Memory B cell (primary cell): ENCODE measurements around the gene TPCN2.
"Not testable (repeated sequence)": the region's sequence is repeated elsewhere in the genome, so short reads cannot be mapped to it uniquely, and the experiment has no call there.

Source experiments
- ATAC-seq: fragments of 150-1000 bp; cut with Tn5 transposase; 2 replicates; pipeline ENCODE4 v1.10.0; 2021; ENCODE audit warnings: low read depth, mild to moderate bottlenecking, moderate library complexity
- DNase-seq, 2 donors: peaks; one replicate each; pipeline ENCODE4 v3.0.0; 2022; ENCODE audit warnings: low spot score in 2 of 2
- H3K27ac Mint-ChIP-seq: one replicate; pipeline ENCODE4 v1.8.0; 2022; ENCODE audit warnings: mild to moderate bottlenecking, moderate library complexity, mixed read lengths
- H3K27me3 Mint-ChIP-seq: one replicate; pipeline ENCODE4 v1.8.0; 2022; ENCODE audit warnings: mixed read lengths
- H3K36me3 Mint-ChIP-seq: one replicate; pipeline ENCODE4 v1.8.0; 2022; ENCODE audit warnings: mild to moderate bottlenecking, mixed read lengths
- H3K4me1 Mint-ChIP-seq: one replicate; pipeline ENCODE4 v1.8.0; 2022; ENCODE audit warnings: mixed read lengths
- H3K4me3 Mint-ChIP-seq: one replicate; pipeline ENCODE4 v1.8.0; 2022; ENCODE audit warnings: mild to moderate bottlenecking, moderate library complexity, mixed read lengths
- H3K9me3 Mint-ChIP-seq: one replicate; pipeline ENCODE4 v1.8.0; 2022; ENCODE audit warnings: mixed read lengths

The TPCN2 gene

DNA sequence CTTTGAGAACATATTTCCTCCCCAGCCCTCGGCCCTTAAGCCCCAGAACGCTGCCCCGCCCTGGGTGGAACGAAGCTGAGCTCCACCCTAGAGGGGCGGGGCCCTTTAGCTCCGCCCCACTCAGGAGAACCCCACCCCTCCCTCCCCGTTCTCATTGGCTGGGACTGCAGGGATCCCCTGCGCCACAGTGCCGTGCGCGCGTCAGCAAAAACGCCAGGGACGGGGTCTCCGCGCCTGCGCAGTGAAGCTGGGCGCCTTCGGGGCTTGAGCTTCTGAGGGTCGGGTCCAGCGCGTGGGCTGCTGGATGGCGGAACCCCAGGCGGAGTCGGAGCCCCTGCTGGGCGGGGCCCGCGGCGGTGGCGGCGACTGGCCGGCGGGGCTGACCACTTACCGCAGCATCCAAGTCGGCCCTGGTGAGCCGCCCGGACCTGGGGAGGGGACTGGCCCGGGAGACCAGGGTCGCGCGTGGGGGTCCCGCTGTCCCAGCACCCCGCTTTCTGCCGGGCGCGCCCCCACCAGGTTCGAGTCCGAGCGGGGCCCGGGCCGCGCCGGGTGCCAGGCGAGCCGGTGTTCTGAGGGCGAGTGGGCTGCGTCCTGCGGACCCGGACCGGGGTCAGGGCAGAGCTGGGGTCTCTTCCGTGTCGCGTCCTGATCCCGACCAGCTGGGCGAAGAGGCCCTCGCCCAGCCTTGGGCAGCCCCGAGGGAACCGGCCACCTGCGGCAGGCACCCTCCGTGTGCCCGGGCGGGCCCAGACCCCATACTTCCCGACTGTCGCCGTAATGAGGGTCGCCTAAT, at the start of gene TPCN2:
Gene TPCN2, plus strand, starts transcription at position 239 of the 796 bp plus-strand sequence. Its CDS starts 66 bp downstream, at position 305.
- ATAC-seq (peak; percentile 90), DNase-seq (peak; percentile 85 to 92)
- H3K27me3 Mint-ChIP-seq: peaks cover 1% of the 10 kb centered on the region
- H3K27ac Mint-ChIP-seq: peak within 1 kb of the TSS; percentile 94
- H3K4me1 Mint-ChIP-seq: peaks cover 22% of the 10 kb centered on the region
- H3K4me3 Mint-ChIP-seq: peak within 1 kb of the TSS; percentile 85
- no peaks in the 10 kb centered on the region for H3K9me3 Mint-ChIP-seq
- no peaks in the 10 kb centered on the region for H3K36me3 Mint-ChIP-seq

DNA sequence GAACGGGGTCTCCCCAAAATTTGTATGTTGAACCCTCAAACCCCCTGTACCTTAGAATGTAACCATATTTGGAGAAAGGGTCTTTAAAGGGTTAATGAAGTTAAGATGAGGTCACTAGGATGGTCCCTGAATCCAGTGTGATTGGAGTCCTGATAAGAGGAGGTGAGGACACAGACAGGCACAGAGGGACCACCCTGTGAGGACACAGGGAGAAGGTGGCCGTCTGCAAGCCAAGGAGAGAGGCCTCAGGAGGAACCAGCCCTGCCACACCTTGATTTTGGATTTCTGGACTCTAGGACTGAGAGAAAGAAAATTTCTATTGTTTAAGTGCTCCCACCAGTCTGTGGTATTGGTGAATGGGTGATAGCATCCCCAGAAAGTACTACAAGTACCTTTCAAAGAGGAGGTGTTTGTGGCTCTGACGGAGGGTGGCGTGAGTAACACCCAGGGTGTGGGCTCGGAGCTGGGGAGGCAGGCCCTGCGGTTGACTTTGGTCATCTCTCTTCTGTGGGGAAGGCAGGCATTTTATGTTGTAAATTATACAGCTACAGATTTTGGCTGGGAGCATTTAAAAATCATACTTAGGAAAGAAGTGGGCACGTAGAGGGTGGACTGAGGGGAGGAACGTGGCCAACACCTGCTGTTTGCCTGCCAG, 49.5 kb upstream of the TPCN2 start:
- no peak overlapping the region for H3K27ac Mint-ChIP-seq
- no peak for DNase-seq
- no peak for ATAC-seq
- no peaks in the 10 kb centered on the region for H3K36me3 Mint-ChIP-seq
- H3K4me1 Mint-ChIP-seq: no peaks in the 10 kb centered on the region
- H3K4me3 Mint-ChIP-seq: no peak overlapping the region
- no peaks in the 10 kb centered on the region for H3K9me3 Mint-ChIP-seq
- H3K27me3 Mint-ChIP-seq: peaks cover 24% of the 10 kb centered on the region

DNA sequence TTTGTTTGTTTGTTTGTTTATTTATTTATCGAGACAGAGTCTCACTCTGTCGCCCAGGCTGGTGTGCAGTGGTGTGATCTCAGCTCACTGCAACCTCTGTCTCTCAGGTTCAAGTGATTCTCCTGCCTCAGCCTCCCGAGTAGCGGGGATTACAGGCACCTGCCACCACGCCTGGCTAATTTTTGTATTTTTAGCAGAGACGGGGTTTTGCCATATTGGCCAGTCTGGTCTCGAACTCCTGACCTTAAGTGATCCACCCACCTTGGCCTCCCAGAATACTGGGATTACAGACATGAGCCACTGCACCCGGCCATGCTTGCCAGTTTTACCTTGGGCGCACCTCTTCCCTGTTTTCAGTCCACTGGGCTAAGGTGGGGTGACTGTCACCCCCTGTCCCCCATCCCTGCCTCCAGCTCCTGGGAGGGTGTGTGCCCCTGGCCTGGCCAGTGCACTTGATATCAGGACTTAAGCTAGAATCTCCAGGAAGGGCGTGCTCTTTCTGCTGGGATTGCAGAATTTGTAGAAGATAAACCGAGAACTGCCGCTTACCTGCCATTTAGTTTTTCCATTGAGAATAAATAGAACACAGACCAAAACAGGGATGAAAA, 48.9 kb upstream of the TPCN2 start:
- H3K27me3 Mint-ChIP-seq: peaks cover 22% of the 10 kb centered on the region
- not testable (repeated sequence) for H3K36me3 Mint-ChIP-seq, ATAC-seq, H3K9me3 Mint-ChIP-seq, DNase-seq, H3K4me3 Mint-ChIP-seq, H3K4me1 Mint-ChIP-seq, H3K27ac Mint-ChIP-seq

DNA sequence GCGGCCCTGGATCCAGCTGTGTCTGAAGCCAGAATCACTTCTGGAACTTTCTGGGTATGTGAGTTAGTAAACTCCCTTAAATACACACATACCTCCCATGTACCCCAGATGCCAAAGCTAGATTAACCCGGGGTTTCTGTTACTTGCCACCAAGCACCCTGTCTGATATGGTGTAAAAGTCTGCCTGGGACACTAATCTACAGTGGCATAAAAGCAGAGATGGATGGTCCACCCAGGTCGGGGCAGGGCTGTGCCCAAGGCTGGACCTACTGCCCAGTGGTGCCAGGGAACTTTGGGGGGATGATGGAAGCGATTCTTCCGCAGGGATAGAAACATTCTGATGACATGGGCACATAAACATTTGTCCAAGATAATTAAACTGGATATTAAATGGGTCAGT, 48.3 kb upstream of the TPCN2 start:
- H3K4me3 Mint-ChIP-seq: no peak overlapping the region
- H3K27ac Mint-ChIP-seq: no peak overlapping the region
- ATAC-seq (no peak), DNase-seq (no peak)
- no peaks in the 10 kb centered on the region for H3K36me3 Mint-ChIP-seq
- H3K9me3 Mint-ChIP-seq: no peaks in the 10 kb centered on the region
- H3K4me1 Mint-ChIP-seq: no peaks in the 10 kb centered on the region
- peaks cover 23% of the 10 kb centered on the region for H3K27me3 Mint-ChIP-seq

DNA sequence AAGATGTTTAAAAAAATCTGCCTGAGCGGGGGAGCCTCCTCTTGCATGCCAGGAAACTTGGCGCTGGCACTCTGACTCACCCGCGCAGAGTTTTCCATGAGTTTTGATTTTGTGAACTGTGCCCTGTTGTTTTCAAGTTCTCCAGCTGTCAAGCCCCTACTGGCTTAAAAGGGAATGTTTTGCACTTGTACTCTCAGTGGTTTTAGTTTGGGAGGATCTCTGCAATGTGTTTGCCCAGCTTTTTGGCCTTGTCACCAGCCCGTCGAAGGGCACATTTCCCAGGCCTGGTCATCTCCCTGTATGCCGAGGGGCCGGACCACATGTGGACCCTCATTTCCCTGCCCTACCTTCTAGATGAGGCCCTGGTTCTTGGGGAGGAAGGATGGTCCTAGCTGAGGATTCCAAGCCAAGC, 47.9 kb upstream of the TPCN2 start:
- ATAC-seq (no peak), DNase-seq (no peak)
- no peak overlapping the region for H3K4me3 Mint-ChIP-seq
- H3K9me3 Mint-ChIP-seq: no peaks in the 10 kb centered on the region
- H3K27ac Mint-ChIP-seq: no peak overlapping the region
- peaks cover 28% of the 10 kb centered on the region for H3K27me3 Mint-ChIP-seq
- H3K4me1 Mint-ChIP-seq: no peaks in the 10 kb centered on the region
- no peaks in the 10 kb centered on the region for H3K36me3 Mint-ChIP-seq

DNA sequence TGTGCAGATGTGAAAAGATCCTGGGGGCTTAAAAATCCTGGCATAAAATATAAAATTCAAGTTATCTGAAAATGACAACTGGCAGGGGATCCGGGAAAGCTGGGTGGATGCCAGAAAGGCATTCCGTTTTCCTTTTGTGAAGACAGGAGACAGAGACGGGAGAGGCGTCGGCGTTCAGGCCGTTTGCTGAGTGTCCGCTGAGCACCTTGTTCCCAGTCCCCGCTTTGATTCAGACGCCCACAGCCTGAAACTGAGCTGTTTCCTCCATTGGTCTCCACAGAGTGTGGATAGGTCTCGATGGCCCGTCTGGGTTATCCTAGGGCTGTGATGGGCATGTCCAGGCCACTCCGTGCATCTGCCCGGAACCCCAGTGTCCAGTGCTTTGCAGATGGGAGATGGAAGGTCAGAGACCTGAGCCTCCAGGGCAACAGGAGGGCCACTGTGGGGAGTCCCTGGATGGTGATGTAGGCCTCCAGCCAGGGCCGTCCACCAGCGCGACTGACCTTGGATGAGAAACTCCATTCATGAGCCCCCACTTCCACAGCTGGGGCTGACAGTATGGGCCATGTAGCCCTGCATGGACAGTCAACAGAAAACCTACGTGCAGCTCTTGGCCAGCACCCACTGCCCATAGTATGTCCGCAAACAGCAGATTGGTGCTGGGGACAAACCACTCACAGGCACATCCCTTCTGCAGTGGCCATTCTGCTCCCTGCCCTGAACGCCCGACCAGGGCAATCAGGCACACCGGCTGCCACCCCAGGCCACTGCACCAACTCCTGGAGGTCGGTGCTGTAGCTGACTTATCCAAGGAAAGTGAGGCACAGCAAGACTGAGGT, 47.3 kb upstream of the TPCN2 start:
- Mint-ChIP-seq H3K27ac (no peak overlapping the region), H3K9me3 (no peaks in the 10 kb centered on the region), H3K4me3 (no peak overlapping the region), H3K4me1 (no peaks in the 10 kb centered on the region), H3K27me3 (peaks cover 27% of the 10 kb centered on the region), H3K36me3 (no peaks in the 10 kb centered on the region)
- no peak for DNase-seq
- ATAC-seq: no peak

DNA sequence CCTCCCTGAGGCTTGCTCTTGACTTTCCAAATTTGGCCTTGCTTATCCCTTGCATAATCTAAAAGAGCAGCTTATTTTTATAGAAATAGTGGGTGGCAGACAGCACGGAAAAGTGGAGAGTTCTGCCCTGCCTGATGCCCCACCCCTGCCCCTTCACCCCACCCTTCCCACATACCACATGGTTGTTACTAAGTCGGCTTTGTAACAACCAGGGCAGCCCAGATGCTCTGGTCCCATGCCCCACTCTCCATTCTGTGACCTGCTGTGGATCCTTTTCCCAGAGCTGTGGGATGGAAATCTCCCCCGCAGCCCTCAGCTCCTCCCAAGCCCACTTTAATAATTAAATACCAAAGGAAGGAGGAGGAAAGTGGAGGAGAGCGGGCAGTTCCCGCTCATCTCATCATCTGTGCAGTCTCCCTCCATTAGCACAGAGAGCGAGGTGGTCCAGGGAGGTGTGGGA, 46.6 kb upstream of the TPCN2 start:
- Mint-ChIP-seq H3K36me3 (no peaks in the 10 kb centered on the region), H3K9me3 (no peaks in the 10 kb centered on the region), H3K4me3 (no peak overlapping the region), H3K27me3 (peaks cover 24% of the 10 kb centered on the region), H3K27ac (no peak overlapping the region), H3K4me1 (no peaks in the 10 kb centered on the region)
- DNase-seq (no peak), ATAC-seq (no peak)

DNA sequence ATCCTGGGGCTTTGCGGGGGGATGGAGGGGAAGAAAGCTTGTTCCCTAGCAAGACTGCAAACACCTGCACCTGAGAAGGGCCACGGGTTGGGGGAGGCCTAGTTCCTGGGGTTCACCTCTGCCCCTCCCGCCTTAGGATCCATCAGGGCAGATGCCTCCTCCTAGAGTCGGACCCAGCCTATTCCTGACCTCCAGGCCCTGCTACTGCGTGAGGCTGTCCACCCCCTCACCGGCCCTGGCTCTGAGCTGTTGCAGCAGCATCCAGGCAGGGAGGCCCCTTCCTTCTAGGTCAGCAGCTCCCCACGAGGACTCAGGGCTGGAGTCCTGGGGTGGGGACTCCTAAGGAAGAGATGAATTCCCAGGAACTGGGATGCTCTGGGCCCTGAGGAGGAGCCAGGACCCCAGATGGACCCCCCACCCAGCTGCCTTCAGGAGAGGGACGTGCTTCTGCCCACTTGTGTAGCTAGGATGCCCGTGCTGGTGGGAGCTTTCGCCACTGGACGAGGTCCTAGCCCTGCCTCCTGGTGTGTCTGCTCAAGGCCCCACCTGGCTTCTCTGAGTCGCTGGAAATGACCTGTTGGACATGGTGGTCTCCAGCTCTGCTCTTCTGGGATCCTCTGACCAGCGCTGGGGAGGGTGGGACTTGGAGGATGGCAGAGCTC, 46.0 kb upstream of the TPCN2 start:
- ATAC-seq (no peak), DNase-seq (no peak)
- H3K9me3 Mint-ChIP-seq: no peaks in the 10 kb centered on the region
- no peak overlapping the region for H3K4me3 Mint-ChIP-seq
- H3K4me1 Mint-ChIP-seq: no peaks in the 10 kb centered on the region
- peaks cover 23% of the 10 kb centered on the region for H3K27me3 Mint-ChIP-seq
- H3K36me3 Mint-ChIP-seq: no peaks in the 10 kb centered on the region
- H3K27ac Mint-ChIP-seq: no peak overlapping the region

DNA sequence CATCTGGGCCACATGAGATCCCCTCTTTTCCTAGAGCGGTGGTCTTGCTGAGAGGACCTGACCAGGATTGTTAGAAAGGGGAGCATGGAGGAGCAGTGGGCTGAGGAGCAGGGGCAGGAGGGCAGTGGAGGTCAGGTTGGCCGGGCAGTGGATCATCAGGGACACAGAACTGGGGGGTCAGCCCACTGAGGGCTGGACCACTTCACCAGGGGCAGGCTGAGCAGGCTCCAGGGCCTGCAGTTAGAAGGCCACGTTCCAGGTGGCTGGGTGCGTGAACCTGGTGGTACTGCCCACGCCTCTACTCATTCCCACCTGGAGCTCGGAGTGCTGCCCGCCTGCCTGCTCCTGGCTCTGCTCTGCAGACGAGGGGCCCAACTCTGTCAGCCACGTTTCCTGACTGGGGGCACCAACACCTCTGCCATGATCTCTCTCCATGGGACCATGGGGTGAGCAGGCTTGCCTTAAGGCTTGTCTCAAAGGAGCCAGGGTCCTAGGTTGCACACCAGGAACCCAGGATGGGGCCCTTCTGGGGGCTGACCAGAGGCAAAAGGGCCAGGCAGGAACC, 45.3 kb upstream of the TPCN2 start:
- DNase-seq (no peak), ATAC-seq (no peak)
- H3K4me1 Mint-ChIP-seq: no peaks in the 10 kb centered on the region
- H3K27ac Mint-ChIP-seq: no peak overlapping the region
- H3K4me3 Mint-ChIP-seq: no peak overlapping the region
- no peaks in the 10 kb centered on the region for H3K36me3 Mint-ChIP-seq
- peaks cover 21% of the 10 kb centered on the region for H3K27me3 Mint-ChIP-seq
- H3K9me3 Mint-ChIP-seq: no peaks in the 10 kb centered on the region

DNA sequence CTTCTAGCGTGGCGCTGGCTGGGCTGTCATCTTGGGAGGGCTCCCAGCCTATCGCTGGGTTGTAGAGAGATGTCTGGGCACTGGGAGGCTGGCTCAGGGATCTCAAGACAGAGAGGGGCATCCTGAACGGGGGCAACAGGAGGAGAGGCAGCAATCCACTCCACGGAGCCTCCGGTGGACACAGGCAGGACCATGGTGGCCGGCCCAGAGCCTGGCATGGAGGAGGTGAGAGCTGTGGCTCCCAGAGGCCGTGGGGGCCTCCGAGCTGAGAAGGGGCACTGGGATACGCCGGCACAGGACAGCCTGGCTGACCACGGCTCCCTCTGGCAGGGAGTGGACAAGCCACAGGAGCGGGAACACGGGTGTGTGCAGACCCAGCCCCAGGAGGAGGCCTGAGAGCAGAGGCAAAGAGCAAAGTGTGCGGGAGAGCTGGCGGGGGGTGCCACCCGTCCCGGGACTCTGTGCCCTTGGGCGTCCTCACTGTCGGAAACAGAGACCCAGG, 44.8 kb upstream of the TPCN2 start:
- DNase-seq (no peak), ATAC-seq (no peak)
- Mint-ChIP-seq H3K27ac (no peak overlapping the region), H3K4me1 (no peaks in the 10 kb centered on the region), H3K27me3 (peaks cover 20% of the 10 kb centered on the region), H3K4me3 (no peak overlapping the region), H3K36me3 (no peaks in the 10 kb centered on the region), H3K9me3 (no peaks in the 10 kb centered on the region)

DNA sequence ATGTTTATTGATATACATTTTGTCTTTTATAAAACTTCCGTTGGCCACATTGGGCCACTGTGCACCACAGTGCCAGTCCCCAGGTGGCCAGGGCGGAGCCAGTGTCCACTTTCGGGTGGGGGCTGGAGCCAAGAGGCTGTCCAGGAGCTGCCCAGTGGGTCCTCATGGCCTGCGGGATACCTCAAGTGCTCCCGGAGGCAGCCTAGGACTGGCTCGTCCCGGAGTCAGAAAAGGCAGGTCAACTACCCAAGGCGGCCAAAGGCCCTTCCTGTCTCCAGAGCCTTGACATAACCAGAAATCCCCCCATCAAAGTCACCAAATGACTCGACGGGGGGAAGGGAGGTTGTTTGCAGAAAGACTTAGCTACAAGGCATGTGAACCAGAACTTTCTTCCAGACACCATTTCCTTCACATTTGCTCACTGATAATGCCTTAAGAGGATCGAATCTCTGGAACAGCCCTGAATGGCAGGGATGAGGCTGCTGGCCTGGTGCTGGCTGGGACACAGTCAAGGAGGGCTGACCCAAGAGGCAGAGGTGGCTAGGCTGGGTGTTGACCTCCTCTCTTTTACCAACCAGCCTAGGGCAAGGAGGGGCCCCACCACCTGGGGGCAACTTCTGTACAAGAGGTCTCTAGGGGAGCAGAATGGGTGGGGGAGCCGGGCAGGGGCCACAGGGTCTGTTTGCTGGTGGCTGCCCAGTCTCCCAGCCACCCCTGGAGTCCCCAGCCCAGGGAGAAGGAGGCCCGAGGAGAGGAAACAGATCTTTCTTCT, 44.1 kb upstream of the TPCN2 start:
- no peak for DNase-seq
- no peaks in the 10 kb centered on the region for H3K4me1 Mint-ChIP-seq
- no peaks in the 10 kb centered on the region for H3K36me3 Mint-ChIP-seq
- H3K27me3 Mint-ChIP-seq: peaks cover 18% of the 10 kb centered on the region
- H3K4me3 Mint-ChIP-seq: no peak overlapping the region
- H3K9me3 Mint-ChIP-seq: no peaks in the 10 kb centered on the region
- H3K27ac Mint-ChIP-seq: no peak overlapping the region
- no peak for ATAC-seq

DNA sequence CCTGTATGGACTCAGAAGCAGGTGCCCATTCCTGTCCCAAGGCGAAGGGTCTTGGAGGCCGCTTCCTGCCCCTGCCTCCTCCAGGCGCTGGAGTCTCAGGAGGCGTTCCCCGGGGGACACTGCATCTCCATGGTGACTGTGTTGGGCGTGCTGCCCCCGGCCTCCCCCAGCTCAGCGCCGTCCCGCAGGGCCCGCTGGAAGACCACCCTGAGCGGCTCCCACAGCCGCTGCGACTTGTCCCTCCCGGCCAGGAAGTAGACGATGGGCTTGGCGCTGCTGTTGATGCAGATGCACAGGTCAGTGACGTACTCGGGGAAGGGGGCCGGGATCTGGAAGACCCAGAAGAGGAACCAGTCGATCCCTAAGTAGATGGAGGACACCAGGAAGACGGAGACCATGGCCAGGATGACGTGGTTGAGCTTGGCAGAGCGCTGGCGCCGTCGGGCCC, 43.5 kb upstream of the TPCN2 start:
- no peaks in the 10 kb centered on the region for H3K4me1 Mint-ChIP-seq
- no peak for ATAC-seq
- peak overlapping the region; percentile 4 for H3K4me3 Mint-ChIP-seq
- peaks cover 22% of the 10 kb centered on the region for H3K27me3 Mint-ChIP-seq
- no peaks in the 10 kb centered on the region for H3K36me3 Mint-ChIP-seq
- H3K27ac Mint-ChIP-seq: no peak overlapping the region
- no peak for DNase-seq
- H3K9me3 Mint-ChIP-seq: no peaks in the 10 kb centered on the region
